Activated T-cell treated with anti-CD3 and anti-CD28 coated beads, Interleukin-2, amount 50 U/mL, for 1 hour (primary cell): ENCODE data around the gene TMEM101.
"Not testable (repeated sequence)": the region's sequence is repeated elsewhere in the genome, so short reads cannot be mapped to it uniquely, and the experiment has no call there.

ENCODE experiments used
- DNase-seq: peaks from one replicate; pipeline ENCODE4 v3.0.0-alpha.2; 2020

The TMEM101 gene

GRCh38 chr17:44000141-44000860 lies 14.5 kb downstream of the TMEM101 start:
- DNase-seq, result no peak

GRCh38 chr17:43999024-43999423 lies 15.7 kb downstream of the TMEM101 start:
- DNase-seq, result no peak

- DNase-seq, result no peak
Observed at GRCh38 chr17:43998552-43998951, 16.2 kb downstream of the TMEM101 start.

DNA sequence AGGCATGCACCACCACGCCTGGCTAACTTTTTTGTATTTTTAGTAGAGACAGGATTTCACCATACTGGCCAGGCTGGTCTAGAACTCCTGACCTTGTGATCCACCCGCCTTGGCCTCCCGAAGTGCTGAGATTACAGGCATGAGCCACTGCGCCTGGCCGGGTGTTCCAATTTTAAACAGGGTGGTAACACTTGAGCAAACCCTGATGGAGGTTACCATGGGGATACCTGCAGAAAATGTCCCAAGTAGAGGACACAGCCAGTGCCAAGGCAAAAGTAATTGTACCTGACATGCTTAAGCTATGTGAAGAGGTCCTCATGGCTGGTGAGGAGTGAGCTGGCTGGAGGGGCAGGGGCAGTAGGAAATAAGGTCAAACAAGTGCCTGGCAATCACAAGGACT lies 17.6 kb downstream of the TMEM101 start:
- DNase-seq, result not testable (repeated sequence)

DNA sequence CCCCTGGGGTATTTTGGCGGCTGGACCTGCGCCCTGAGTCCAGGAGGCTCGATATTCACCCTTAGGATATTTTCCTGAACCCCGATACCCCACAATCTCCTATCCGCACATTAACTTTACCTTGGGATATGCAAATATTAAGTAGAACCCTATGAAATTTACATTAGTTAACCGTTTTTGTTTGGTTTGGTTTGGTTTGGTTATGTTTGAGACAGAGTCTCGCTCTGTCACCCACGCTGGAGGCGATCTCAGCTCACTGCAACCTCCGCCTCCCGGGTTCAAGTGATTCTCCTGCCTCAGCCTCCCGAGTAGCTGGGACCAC lies 19.7 kb downstream of the TMEM101 start:
- DNase-seq, result no peak

DNA sequence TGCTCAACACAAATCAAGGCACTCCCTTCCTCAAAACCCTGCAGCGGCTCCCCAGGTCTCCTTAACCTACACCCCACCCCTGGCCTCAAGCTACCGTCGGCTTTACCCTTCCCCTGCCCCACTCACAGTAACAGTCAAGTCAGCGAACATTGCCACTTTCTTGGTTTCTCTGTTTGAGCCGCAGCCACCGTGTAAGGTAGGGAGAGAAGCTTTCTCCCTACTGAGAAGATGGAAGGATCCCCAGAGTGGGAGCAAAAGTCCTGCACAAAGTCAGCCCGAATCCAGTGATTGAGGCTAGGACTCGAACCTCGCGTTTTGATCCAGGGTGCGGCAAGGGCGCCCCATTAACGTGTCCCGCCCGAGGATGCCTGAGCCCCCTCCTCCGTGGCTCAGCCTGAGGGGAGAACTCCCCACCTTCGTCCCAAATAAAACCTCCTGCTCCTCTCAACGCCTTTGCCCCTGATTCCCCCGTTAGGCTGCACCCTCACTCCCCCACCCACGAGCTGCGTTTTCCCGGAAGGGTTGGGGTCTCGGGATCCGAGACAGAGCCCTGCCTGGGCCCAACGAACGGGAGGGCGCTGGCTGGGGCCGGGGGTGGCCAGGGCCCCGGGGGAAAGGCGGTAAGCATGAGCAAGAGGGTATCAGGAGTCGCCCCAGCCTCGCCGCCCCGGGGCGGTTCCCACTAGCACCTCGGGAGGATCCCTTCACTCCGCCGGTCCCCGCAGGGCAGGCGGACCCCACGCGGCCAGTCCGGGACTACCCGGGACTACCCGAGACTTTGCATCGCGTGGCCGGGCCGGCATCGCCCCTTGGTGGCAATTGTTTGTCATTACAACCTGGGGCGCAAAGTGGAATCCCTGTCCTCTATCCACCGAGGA lies 20.3 kb downstream of the TMEM101 start:
- peak; percentile 74 for DNase-seq

- no peak for DNase-seq
Observed at GRCh38 chr17:43992641-43993040, 22.1 kb downstream of the TMEM101 start.

DNA sequence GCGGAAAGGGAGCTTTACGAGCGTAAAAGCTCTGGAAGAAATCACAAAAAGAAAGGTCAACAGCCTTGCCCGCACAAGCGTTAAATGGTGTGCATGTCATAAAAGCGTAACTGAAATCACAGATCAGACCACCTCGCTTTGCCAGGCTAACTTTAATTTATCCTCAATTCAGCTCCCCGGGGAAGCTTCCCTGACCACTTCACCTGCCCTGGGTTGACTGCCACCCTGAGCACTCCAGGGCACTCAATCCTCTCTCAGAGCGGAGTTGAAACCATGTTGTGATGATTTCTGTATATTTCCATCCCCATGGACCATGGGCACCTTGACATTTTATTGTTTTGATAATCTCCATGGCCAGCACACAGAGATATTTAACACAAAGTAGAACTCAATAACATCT lies 26.5 kb downstream of the TMEM101 start:
- no peak for DNase-seq

DNA sequence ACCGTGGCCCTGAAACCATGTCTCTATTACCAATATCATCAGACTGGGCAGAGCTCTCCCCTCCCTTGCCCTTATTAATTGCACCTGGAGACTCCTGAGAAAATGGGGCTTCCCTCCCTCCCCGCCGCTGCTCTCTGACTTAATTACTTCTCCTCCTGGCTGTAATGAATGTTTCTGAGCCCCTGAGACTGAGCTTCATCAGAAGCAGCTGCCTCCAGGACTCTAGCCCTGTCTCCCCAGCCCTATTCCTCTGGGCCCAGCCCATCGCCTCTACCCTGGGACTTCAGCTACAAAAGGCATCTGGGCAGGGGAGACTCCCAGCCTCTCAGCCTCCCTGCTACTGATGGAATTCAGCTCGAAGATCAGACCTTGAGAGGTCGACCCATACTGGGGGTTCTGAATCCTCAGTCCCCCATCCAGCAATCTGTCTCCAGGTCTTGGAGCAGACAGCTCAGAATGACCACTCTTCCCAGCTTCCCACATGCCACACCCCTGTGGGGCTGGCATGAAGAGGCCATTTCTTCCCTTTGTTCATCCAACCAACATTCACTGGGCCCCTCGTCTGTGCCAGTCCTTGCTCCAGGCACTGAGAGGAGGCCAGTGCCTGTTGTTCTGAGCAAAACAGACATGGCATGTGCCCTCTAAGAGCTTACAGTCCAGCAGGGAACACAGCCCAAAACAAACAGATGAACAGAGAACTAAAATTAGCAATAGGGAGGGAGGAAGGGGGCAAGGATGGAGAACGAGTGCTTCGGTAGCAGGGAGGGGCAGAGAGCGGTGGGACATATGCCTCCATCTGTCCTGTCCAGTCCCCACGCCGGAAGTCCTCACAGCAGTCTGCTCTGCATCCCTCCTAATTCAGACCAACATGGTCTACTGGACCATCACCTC lies 27.4 kb downstream of the TMEM101 start:
- no peak for DNase-seq

DNA sequence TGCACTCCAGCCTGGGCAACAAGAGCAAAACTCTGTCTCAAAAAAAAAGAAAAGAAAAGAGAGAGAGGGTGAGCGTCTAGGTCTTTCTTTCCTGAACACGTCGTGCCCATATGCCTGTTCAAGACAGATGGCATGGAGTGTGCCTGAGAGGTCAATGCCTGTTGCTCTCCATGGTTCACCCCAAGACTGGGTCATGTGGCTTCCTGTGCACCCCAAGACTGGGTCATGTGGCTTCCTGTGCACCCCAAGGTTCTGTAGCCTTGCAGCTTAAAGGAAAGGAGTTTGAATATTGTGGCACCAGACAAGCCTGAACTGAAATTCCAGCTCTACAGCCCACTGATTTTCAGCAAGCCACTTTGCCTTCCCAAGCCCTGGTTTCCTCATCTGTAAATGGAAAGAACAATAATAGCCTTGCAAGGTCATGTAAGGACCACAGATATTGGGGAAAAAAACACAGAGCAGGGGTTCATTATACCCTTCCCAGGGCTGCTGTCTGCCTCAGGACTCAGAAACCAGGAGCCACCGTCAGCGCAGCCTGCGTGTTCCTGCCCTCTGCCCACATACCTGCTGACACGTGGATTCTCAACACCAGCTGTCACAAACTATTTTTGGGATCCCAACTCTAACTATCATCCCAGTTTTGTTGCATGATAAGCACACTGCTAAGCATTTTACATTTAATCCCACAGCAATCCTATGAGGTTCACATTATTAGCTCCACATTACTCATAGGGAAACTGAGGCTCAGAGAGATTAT lies 28.4 kb downstream of the TMEM101 start:
- no peak for DNase-seq

DNA sequence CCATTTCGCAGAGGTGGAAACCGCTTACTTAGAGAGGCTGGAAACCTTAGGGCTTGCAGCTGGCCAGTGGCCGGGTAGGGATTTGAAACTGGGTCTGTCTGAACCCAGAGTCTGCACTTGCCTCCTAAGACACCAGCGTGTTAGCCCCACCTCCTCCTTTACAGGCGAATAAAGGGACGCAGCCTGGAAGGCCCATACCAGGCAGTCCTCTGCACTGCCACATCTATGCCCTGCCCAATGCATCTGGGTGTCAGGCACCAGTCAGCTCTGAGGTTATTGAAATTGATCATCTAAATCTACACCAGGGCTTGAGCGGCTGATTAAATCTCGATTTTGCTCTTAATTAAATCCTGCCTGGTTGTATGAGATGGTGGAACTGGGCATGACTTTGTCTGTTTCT lies 30.2 kb downstream of the TMEM101 start:
- DNase-seq, result no peak

DNA sequence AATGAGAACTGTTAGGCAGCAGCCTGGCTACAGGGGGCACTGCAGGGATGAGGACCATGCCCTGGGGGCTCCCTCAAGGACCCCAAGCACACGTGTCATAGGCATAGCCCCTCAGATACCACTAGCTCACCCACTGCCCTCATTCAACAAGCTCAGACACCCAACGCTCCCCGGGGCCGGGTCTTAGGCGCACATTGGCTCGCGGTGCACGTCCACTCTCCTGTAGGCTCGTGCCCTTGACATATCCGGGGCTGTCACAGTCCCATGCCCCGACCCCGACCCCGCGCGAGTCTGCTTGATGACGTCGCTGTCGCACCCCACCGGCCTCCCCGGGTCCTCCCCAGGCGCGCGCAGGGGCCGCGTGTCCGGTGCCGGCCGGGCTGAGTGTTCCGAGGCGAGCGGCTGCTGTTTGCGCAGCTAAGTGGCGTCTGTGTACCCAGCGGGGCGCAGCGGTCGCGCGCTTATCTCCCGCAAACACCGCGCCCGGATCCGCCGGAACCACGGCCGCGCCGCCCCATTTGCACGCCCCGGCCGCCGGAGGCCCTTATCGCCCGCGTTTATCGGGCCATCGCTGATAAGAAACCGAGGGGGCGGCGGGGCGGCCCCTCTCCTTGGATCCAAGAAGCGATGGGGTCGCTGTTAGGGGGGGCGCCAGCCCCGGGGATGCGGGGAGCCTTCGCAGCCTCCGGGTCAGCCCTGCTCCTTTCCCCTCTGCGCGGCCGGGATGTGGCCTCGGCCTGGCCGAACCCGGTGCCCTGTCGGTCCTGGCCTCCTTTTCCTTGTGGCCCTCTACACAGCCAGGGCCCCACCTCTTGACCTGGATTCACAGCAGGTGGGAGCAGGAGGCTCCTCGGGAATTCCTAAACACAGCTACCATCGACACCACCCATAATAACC lies 31.0 kb downstream of the TMEM101 start:
- no peak for DNase-seq

GRCh38 chr17:43983196-43983514 lies 31.6 kb downstream of the TMEM101 start:
- no peak for DNase-seq

DNA sequence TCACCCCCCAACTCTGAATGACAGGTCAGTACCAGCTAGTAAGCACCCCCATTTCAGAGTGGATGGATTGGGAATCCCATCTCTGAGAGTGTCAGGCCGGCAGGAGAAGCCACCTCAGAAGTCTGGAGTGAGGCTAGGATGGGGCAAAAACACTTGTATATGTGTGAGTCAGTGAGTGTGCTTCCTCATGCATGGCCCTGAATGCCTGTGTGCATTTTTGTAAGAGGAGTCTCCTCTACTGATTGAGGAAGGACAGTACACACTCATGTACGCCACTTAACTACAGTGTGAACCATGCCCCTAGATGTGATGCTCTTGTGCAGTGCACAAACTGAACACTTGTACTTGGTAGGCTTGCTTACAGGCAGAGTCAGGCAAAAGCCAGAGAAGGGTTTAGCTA lies 32.6 kb downstream of the TMEM101 start:
- no peak for DNase-seq

- DNase-seq, result no peak
Observed at GRCh38 chr17:43979671-43980070, 35.1 kb downstream of the TMEM101 start.

DNA sequence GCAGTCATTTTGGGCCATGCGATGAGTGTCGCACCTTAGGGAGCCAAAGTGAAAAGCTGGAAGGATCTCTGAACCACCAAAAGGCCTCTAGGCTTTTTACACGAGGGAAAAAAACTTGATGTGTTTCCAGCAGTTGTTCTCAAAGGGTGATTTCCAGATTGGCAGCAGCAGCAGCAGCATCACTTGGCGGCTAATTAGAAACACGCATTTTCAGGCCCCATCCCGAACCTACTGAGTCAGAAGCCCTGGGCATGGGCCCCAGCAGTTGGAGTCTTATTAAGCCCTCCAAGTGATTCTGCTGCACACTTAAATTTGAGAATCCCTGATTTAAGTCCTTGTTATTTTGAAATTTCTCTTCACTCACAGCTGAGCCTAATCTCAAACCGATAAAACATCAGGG lies 35.8 kb downstream of the TMEM101 start:
- no peak for DNase-seq

DNA sequence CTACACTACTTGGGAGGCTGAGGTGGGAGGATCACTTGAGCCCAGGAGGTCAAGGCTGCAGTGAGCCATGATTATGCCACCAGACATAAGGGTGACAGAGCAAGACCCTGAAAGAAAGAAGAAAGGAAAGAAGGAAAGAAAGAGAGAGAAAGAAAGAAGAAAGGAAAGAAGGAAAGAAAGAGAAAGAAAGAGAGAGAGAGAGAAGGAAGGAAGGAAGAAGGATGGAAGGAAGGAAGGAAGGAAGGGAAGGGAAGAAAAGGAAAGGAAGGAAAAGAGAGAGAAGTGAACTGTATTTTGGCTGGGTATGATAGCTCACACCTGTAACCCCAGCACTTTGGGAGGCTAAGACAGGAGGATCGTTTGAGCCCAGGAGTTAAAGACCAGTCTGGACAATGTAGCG lies 36.7 kb downstream of the TMEM101 start:
- no peak for DNase-seq

DNA sequence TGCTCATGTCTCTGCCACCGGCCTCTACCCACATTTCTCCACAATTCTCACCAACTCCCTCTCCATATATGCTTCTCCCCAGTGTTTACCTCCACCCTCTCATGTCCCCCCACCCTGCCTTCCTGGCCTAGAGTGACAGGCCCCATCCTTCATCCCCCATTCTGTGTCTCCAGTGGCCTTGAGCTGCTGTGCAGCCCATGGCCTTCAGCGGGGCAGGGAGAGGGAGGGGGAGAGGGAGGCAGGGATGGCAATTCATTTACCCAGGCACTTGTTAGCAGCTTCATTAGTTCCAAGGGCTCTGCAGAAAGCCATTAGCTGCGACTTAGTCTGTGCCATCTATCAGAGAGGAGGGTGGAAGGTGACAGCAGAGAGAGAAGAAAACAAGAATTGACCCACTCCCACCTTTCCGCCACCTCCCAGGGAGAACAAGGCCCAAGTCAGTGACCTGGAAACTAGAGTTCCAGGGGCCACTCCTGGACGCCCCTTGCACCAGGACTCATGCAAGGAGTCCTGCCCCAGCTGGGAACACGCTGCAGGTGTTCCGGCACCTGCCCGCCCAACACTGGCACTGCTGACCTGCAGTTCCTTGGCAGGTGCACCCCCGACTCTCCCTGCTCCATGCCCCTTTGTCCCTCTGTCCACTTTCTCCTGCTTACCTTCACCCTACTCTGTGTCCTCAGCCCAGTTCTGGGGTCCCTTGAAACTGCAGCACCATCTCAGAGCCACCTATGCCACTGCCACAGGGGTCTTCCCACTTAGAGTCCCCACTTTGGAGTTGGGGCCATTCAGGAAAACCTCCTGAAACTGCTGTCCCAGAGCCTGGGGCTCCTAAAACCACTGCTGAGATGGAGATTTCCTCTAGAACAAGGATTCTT lies 37.6 kb downstream of the TMEM101 start:
- DNase-seq, result no peak

DNA sequence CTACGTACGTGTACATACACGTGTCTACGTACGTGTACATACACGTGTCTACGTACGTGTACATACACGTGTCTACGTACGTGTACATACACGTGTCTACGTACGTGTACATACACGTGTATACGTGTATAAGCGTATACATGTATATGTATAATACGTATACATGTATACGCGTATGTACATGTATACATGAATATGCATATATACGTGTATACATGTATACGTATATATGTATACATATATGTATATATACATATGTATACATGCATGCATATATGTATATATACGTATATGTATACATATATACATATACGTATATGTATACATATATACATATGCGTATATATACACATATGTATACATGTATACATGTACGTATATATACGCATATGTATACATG lies 38.9 kb downstream of the TMEM101 start:
- no peak for DNase-seq

- DNase-seq, result no peak
Observed at GRCh38 chr17:43974382-43975266, 40.1 kb downstream of the TMEM101 start.
